HepG2 (cell line): ENCODE measurements around the gene ZNF483. TPM values are rescaled to one million over a fixed set of nuclear protein-coding genes. Genes with fewer than 3 reads are reported as not detected.

Experiments
- AKAP8 ChIP-seq: sonication (generic); formaldehyde crosslinking; IDR thresholded peaks from 2 replicates; pipeline ENCODE4 v1.5.1; 2020; ENCODE audit warnings: mild to moderate bottlenecking, missing genetic modification reagents
- FOSL2 ChIP-seq: sonication (generic); formaldehyde crosslinking; IDR thresholded peaks from 2 replicates; pipeline ENCODE4 v1.4.0; 2020; ENCODE audit warnings: missing genetic modification reagents
- GATA4 ChIP-seq: sonication (generic); IDR thresholded peaks from 2 replicates; pipeline ENCODE4 v1.6.1; 2016; ENCODE audit warnings: antibody characterized with exemption, low read depth, borderline replicate concordance
- MAFK ChIP-seq, 2 experiments: IDR thresholded peaks in 1 of 2; conservative IDR thresholded peaks in 1 of 2; 2 replicates each; pipeline ENCODE4 v1.6.1; 2011; ENCODE audit warnings: improper control_type of control experiment in 2 of 2, low read length in 2 of 2
- MEIS1 ChIP-seq: sonication (generic); formaldehyde crosslinking; IDR thresholded peaks from 2 replicates; pipeline ENCODE4 v1.9.0; 2021; ENCODE audit warnings: mild to moderate bottlenecking, missing genetic modification reagents, moderate library complexity, borderline replicate concordance
- SAP130 ChIP-seq: IDR thresholded peaks from 2 replicates; pipeline ENCODE4 v1.6.1; 2016; ENCODE audit warnings: low read depth
- polyA plus RNA-seq, 8 experiments: library from polyadenylated mRNA; depleted of rRNA in 3 of 8; stranded (reverse) in 7 of 8; unstranded in 1 of 8; fragments of >200 nt; fragmentation: Illumina TruSeq in 4 of 8; extraction: Trizol in 4 of 8; gene quantifications; 2 replicates each; pipeline versions ENCODE4 v1.2.1 to v1.2.3, GENCODE V29; 2011 to 2016; ENCODE audit warnings: low read depth in 4 of 8, missing spikeins in 1 of 8, mixed read lengths in 1 of 8; ENCODE audit not compliant: insufficient read depth in 1 of 8
- total RNA-seq, 5 experiments: library from RNA; depleted of rRNA; stranded (reverse); fragments of >200 nt; fragmentation: Illumina TruSeq; extraction: Trizol; gene quantifications; 2 replicates each; pipeline ENCODE4 v1.2.3, GENCODE V29; 2016; ENCODE audit warnings: low read depth in 1 of 5
- TF ChIP-seq, protein P1 (sequence below): sonication (generic); formaldehyde crosslinking; IDR thresholded peaks from 2 replicates; pipeline ENCODE4 v1.4.0; 2020; ENCODE audit warnings: mild to moderate bottlenecking, missing genetic modification reagents
- TF ChIP-seq, protein P2 (sequence below): sonication (generic); formaldehyde crosslinking; conservative IDR thresholded peaks from 2 replicates; pipeline ENCODE4 v1.4.0; 2020; ENCODE audit warnings: mild to moderate bottlenecking, missing genetic modification reagents, moderate library complexity

Gene ZNF483
- total and polyA plus RNA-seq, 2 of the 13 experiments (the other 11 are each of a cell fraction or from before 2014, with no cell fraction given), result 2.0 to 9.5 TPM

DNA sequence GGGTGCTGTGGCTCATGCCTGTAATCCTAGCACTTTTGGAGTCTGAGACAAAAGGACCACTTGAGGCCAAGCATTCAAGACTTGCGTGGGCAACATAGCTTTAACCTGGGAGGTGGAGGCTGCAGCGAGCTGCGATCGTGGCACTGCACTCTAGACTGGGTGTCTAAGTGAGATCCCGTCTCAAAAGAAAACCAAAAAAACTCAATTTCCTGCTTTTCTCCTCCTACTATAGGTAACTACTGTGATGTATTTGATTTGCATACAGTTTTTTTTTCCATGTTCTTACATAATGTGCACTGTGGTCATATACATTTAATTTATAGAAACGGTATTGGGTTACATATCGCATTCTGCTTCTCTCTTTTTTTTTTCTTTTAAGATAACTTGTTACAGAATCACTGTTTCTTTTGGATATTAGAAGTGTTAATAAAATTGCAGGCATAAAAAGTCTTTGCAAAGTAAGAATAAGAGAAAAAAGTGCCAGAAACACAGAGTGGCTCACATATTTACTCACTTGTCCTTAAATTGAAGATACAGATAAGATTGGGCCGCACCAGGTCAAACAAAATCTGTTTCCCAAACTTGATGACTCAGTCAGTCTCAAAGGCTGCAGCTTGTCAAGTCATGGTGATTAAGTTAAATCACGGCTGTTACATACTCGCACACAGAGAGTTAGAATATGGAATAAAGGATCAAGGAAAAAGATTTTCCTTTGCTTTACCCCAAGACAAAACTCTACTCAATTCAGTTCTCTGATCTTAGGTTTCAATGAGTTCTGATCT is 76.4 kb downstream of the ZNF483 start (continued):
- TF ChIP-seq, protein P1, sequence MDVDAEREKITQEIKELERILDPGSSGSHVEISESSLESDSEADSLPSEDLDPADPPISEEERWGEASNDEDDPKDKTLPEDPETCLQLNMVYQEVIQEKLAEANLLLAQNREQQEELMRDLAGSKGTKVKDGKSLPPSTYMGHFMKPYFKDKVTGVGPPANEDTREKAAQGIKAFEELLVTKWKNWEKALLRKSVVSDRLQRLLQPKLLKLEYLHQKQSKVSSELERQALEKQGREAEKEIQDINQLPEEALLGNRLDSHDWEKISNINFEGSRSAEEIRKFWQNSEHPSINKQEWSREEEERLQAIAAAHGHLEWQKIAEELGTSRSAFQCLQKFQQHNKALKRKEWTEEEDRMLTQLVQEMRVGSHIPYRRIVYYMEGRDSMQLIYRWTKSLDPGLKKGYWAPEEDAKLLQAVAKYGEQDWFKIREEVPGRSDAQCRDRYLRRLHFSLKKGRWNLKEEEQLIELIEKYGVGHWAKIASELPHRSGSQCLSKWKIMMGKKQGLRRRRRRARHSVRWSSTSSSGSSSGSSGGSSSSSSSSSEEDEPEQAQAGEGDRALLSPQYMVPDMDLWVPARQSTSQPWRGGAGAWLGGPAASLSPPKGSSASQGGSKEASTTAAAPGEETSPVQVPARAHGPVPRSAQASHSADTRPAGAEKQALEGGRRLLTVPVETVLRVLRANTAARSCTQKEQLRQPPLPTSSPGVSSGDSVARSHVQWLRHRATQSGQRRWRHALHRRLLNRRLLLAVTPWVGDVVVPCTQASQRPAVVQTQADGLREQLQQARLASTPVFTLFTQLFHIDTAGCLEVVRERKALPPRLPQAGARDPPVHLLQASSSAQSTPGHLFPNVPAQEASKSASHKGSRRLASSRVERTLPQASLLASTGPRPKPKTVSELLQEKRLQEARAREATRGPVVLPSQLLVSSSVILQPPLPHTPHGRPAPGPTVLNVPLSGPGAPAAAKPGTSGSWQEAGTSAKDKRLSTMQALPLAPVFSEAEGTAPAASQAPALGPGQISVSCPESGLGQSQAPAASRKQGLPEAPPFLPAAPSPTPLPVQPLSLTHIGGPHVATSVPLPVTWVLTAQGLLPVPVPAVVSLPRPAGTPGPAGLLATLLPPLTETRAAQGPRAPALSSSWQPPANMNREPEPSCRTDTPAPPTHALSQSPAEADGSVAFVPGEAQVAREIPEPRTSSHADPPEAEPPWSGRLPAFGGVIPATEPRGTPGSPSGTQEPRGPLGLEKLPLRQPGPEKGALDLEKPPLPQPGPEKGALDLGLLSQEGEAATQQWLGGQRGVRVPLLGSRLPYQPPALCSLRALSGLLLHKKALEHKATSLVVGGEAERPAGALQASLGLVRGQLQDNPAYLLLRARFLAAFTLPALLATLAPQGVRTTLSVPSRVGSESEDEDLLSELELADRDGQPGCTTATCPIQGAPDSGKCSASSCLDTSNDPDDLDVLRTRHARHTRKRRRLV (CRISPR knock-in tag), result no peak
- TF ChIP-seq MEIS1 (CRISPR knock-in tag), result no peak
- peak; percentile 44; the same call in 1 of the 2 replicates for TF ChIP-seq GATA4
- no peak for TF ChIP-seq AKAP8 (CRISPR knock-in tag)
- TF ChIP-seq FOSL2, result peak; percentile 91
- 0 out of 2 replicates have a peak, but pooled peaks have one; percentile 19 for TF ChIP-seq SAP130 (CRISPR knock-in tag)
- TF ChIP-seq, protein P2, sequence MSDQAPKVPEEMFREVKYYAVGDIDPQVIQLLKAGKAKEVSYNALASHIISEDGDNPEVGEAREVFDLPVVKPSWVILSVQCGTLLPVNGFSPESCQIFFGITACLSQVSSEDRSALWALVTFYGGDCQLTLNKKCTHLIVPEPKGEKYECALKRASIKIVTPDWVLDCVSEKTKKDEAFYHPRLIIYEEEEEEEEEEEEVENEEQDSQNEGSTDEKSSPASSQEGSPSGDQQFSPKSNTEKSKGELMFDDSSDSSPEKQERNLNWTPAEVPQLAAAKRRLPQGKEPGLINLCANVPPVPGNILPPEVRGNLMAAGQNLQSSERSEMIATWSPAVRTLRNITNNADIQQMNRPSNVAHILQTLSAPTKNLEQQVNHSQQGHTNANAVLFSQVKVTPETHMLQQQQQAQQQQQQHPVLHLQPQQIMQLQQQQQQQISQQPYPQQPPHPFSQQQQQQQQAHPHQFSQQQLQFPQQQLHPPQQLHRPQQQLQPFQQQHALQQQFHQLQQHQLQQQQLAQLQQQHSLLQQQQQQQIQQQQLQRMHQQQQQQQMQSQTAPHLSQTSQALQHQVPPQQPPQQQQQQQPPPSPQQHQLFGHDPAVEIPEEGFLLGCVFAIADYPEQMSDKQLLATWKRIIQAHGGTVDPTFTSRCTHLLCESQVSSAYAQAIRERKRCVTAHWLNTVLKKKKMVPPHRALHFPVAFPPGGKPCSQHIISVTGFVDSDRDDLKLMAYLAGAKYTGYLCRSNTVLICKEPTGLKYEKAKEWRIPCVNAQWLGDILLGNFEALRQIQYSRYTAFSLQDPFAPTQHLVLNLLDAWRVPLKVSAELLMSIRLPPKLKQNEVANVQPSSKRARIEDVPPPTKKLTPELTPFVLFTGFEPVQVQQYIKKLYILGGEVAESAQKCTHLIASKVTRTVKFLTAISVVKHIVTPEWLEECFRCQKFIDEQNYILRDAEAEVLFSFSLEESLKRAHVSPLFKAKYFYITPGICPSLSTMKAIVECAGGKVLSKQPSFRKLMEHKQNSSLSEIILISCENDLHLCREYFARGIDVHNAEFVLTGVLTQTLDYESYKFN (CRISPR knock-in tag), result no peak
- TF ChIP-seq MAFK (conservative IDR thresholded peaks at IDR 0.05 in 1 of 2, IDR thresholded peaks at IDR 0.05 in 1 of 2; ENCODE audit: low read length in 2 of 2), result peak; percentile 50 to 61
